Activated naive CD4-positive, alpha-beta T cell treated with anti-CD3 and anti-CD28 coated beads, Interleukin-2, amount 10 ng/mL, durations not matched to agents 5 hours and 36 hours (primary cell): ENCODE data around the gene PARP8. TPM values are rescaled to one million over a fixed set of nuclear protein-coding genes. Genes with fewer than 3 reads are reported as not detected.

Experiments
- total RNA-seq, 2 experiments: library from RNA; stranded (reverse); gene quantifications; one replicate each; pipeline ENCODE4 v1.2.3, GENCODE V29; 2021

The PARP8 gene, protein sequence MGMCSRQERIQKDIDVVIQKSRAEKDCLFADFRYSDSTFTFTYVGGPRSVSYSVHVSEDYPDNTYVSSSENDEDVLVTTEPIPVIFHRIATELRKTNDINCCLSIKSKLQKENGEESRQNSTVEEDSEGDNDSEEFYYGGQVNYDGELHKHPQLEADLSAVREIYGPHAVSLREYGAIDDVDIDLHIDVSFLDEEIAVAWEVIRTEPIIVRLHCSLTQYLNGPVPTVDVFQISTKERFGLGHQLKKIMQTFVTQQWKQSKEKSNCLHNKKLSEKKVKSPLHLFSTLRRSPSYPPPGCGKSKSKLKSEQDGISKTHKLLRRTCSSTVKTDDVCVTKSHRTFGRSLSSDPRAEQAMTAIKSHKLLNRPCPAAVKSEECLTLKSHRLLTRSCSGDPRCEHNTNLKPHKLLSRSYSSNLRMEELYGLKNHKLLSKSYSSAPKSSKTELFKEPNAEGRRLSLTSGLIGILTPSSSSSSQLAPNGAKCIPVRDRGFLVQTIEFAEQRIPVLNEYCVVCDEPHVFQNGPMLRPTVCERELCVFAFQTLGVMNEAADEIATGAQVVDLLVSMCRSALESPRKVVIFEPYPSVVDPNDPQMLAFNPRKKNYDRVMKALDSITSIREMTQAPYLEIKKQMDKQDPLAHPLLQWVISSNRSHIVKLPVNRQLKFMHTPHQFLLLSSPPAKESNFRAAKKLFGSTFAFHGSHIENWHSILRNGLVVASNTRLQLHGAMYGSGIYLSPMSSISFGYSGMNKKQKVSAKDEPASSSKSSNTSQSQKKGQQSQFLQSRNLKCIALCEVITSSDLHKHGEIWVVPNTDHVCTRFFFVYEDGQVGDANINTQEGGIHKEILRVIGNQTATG
- total RNA-seq: 10 to 100 TPM; 71.4 to 72.7 TPM

DNA sequence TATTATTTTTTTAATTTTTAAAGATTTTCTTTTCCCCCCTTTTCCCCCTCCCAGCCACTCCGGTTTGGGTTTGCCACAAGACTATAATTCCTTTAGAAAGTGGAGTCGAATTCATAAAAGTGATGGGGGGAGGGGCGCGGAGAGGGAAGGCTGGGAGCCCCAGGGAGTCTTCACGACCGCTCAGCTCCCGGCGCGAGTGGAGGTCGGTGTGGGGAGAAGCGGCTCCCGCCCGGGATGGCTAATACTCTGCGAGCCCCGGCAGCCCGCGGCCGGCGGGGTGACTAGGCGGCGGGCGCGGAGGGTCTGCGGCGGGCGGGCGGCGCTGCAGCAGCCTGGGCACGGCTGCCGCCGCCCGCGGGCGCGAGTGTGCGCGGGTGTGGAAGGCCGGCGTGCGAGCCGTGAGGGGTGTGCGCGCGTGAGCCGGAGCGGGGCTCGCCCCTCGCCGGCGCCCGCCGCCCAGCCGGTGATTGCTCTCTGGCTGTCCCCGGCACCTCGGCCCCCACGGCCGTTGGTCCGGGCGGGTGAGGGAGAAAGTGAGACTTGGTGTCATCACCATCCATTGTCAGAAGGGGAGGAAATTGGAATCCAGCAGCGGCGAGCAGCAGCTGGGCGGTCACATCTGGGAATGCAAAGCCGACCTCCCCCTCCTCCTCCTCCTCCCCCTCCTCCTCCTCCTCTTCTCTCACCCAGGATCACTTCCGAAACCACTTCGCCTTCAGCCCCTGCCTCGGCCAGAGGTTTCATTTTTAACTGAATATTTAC, at the start of gene PARP8:
TSS of gene PARP8 (plus strand) at position 377 of the 762 bp plus-strand sequence. CDS start 459 bp downstream, outside the sequence.

Other genes with a start within 250 kb of the PARP8 start
- 100 to 1,000 TPM; 139 to 156 TPM for gene EMB, start 225.3 kb upstream of the PARP8 start, total RNA-seq